Large intestine (tissue), 3 donors: Measurements from ENCODE around the gene PRLR. TPM values are rescaled to one million over a fixed set of nuclear protein-coding genes. Genes with fewer than 3 reads are reported as not detected.

ENCODE experiments used
- DNase-seq, 2 donors: peaks; one replicate each; pipeline versions ENCODE4 v3.0.0 to v3.0.0-alpha.2; 2013
- H3K27ac ChIP-seq: one replicate; pipeline ENCODE4 v1.5.1; 2013; ENCODE audit warnings: low read length
- H3K27me3 ChIP-seq: 2 replicates; pipeline ENCODE4 v1.6.1; 2013; ENCODE audit warnings: low read length; ENCODE audit not compliant: control insufficient read depth, insufficient read depth
- H3K36me3 ChIP-seq: 2 replicates; pipeline ENCODE4 v1.6.1; 2013; ENCODE audit warnings: low read length; ENCODE audit not compliant: control insufficient read depth, insufficient read depth
- H3K4me1 ChIP-seq: one replicate; pipeline ENCODE4 v1.6.1; 2013; ENCODE audit warnings: low read length; ENCODE audit not compliant: control insufficient read depth, insufficient read depth
- H3K4me3 ChIP-seq: one replicate; pipeline ENCODE4 v1.5.1; 2013; ENCODE audit warnings: low read length
- H3K9me3 ChIP-seq: one replicate; pipeline ENCODE4 v1.6.1; 2013; ENCODE audit warnings: mild to moderate bottlenecking, low read depth, low read length, moderate library complexity; ENCODE audit not compliant: control insufficient read depth
- WGBS: methylation state at CpG from one replicate; pipeline ENCODE4 v1.1.5; 2013; ENCODE audit warnings: low lambda C conversion rate; ENCODE audit not compliant: insufficient coverage; 5-methylcytosine and 5-hydroxymethylcytosine counted together
- polyA plus RNA-seq: library from polyadenylated mRNA; unstranded; fragments of 120-200 nt; gene quantifications from one replicate; pipeline ENCODE4 v1.2.1, GENCODE V29; 2013

Gene PRLR
- polyA plus RNA-seq, 1 donor, result 56.0 TPM

- Histone ChIP-seq H3K9me3 (no peaks in the 10 kb centered on the region), H3K27ac (no peak overlapping the region), H3K36me3 (no peaks in the 10 kb centered on the region), H3K4me1 (peaks cover 14% of the 10 kb centered on the region), H3K4me3 (no peak overlapping the region), H3K27me3 (no peaks in the 10 kb centered on the region)
- no peak for DNase-seq
Observed at GRCh38 chr5:35236770-35237169, 6.5 kb upstream of the PRLR start.

DNA sequence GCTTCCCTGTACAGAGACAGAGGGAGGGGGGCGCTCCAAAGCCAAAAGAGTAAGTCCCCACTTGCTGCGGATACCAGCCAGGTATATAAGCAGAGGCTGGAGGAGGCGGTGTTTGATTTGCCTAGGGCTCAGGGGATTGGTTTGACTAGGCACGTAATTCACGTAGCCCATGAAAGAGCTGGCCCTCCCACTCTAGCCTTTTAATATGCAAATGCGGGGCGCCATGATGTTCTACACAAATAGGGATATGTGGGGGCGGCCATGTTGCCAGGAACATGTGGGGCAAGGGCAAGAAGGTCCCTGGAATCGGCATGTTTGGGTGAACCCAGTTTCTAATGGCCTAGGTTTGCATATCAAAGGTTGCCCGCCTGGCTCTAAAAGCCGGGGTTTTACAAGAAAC lies 3.3 kb upstream of the PRLR start:
- Histone ChIP-seq H3K9me3 (peaks cover 3% of the 10 kb centered on the region), H3K36me3 (no peaks in the 10 kb centered on the region), H3K4me1 (peaks cover 18% of the 10 kb centered on the region), H3K27ac (no peak overlapping the region), H3K27me3 (peaks cover 5% of the 10 kb centered on the region), H3K4me3 (no peak overlapping the region)
- WGBS, result 83% methylated on average over 2 of the region's 11 CpGs
- no peak for DNase-seq

GRCh38 chr5:35233121-35233520 lies 2.8 kb upstream of the PRLR start:
- H3K4me3 ChIP-seq, result no peak overlapping the region
- no peak overlapping the region for H3K27ac ChIP-seq
- peaks cover 18% of the 10 kb centered on the region for H3K4me1 ChIP-seq
- H3K9me3 ChIP-seq, result peaks cover 3% of the 10 kb centered on the region
- no peak for DNase-seq
- no CpG with 5 or more reads among the region's 4 CpGs for WGBS
- H3K27me3 ChIP-seq, result peaks cover 5% of the 10 kb centered on the region
- no peaks in the 10 kb centered on the region for H3K36me3 ChIP-seq

GRCh38 chr5:35232124-35232523 lies 1.8 kb upstream of the PRLR start:
- H3K36me3 ChIP-seq, result no peaks in the 10 kb centered on the region
- 100% methylated on average over 1 of the region's 5 CpGs for WGBS
- H3K27me3 ChIP-seq, result peaks cover 5% of the 10 kb centered on the region
- no peak overlapping the region for H3K27ac ChIP-seq
- no peak overlapping the region for H3K4me3 ChIP-seq
- no peak for DNase-seq
- H3K9me3 ChIP-seq, result peaks cover 3% of the 10 kb centered on the region
- peaks cover 19% of the 10 kb centered on the region for H3K4me1 ChIP-seq

- Histone ChIP-seq H3K27ac (peak overlapping the region; percentile 92), H3K27me3 (peaks cover 5% of the 10 kb centered on the region), H3K36me3 (no peaks in the 10 kb centered on the region), H3K4me3 (peak overlapping the region; percentile 67), H3K4me1 (peaks cover 17% of the 10 kb centered on the region), H3K9me3 (peaks cover 3% of the 10 kb centered on the region)
- 2% methylated on average over 8 of the region's 30 CpGs for WGBS
- peak; percentile 42 to 80 for DNase-seq
Observed at GRCh38 chr5:35229076-35230037, 930 bp downstream of the PRLR start.

DNA sequence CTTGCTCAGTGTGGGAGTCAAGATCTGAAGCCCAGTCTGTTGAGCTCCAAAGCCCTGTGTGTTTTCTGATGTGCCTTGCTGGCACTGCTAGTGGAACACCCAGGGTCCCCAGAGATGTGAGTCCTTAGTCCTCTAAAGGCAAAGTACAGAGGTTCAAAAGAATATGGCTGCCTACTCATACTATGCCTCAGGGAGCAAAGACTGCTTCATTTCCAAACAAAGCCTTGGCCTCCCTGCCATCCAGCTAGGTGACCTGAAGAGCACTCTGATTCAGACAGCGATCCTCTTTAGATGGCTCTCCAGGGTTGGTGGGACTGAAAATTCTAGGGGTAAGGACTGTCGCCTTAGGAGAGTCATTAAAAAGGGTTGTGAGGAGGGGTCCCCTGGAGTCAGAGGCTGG lies 2.0 kb downstream of the PRLR start:
- no CpG with 5 or more reads among the region's 2 CpGs for WGBS
- peak; percentile 49 to 70 for DNase-seq
- H3K27ac ChIP-seq, result no peak overlapping the region
- peaks cover 5% of the 10 kb centered on the region for H3K27me3 ChIP-seq
- H3K36me3 ChIP-seq, result no peaks in the 10 kb centered on the region
- H3K4me1 ChIP-seq, result peaks cover 25% of the 10 kb centered on the region
- H3K4me3 ChIP-seq, result no peak overlapping the region
- peaks cover 3% of the 10 kb centered on the region for H3K9me3 ChIP-seq

- peaks cover 25% of the 10 kb centered on the region for H3K4me1 ChIP-seq
- no peak for DNase-seq
- peaks cover 5% of the 10 kb centered on the region for H3K27me3 ChIP-seq
- H3K9me3 ChIP-seq, result peaks cover 3% of the 10 kb centered on the region
- no peak overlapping the region for H3K27ac ChIP-seq
- WGBS, result no CpG with 5 or more reads among the region's 4 CpGs
- no peak overlapping the region for H3K4me3 ChIP-seq
- H3K36me3 ChIP-seq, result no peaks in the 10 kb centered on the region
Observed at GRCh38 chr5:35227720-35228119, 2.6 kb downstream of the PRLR start.

DNA sequence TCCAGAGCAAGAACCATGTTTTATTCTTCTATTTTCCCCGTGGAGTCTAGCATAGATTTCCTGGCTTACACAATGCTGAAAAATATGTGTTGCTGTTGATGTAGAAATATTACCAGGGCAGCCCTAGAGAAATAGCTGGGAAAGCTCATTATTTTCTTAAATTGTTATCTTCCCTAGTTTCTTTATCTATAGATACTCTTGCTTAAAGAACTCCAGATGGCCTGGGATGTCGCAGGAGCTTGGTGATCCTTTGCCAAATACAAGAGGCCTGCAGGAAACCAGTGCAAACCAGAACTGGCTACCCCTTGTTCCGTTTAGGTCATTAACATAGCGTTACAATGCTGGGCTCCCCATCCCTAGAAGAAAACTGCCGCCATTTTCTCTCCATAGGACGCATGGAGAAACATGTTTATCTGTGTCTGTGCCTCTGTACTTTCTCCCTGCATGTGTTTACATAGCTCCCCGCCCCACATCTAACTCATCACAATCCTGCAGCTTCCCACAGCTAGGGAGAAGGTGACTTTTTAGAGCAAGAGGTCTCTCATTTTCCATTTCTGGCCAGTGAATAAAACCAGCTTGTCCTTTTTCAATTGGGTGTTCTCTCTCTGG lies 6.4 kb downstream of the PRLR start:
- no peaks in the 10 kb centered on the region for H3K36me3 ChIP-seq
- peak in 1 of 2 donors; percentile 62 for DNase-seq
- no peaks in the 10 kb centered on the region for H3K9me3 ChIP-seq
- no peak overlapping the region for H3K27ac ChIP-seq
- no peak overlapping the region for H3K4me3 ChIP-seq
- no CpG with 5 or more reads among the region's 7 CpGs for WGBS
- peaks cover 17% of the 10 kb centered on the region for H3K4me1 ChIP-seq
- H3K27me3 ChIP-seq, result no peaks in the 10 kb centered on the region

DNA sequence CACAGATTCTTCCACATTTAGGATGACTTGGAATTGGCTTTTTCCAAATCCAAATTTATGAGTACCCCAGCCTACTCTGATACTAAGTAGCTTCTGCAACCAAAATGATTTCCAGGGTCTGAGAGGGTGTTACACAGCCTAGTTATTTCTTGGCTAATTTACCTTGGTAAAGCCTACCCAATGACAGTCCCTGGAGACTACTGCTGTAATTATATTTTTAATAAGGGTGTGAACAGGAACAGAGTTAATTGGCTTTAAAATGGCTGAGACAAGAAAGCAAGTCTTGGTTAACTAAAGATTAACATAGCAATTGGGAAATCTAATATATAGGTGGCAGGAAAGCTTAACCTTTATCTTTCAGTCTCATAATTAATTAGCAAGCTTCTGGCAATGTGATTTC lies 9.3 kb downstream of the PRLR start:
- Histone ChIP-seq H3K9me3 (no peaks in the 10 kb centered on the region), H3K27ac (no peak overlapping the region), H3K4me3 (no peak overlapping the region), H3K27me3 (no peaks in the 10 kb centered on the region), H3K4me1 (peaks cover 7% of the 10 kb centered on the region), H3K36me3 (no peaks in the 10 kb centered on the region)
- DNase-seq, result no peak

DNA sequence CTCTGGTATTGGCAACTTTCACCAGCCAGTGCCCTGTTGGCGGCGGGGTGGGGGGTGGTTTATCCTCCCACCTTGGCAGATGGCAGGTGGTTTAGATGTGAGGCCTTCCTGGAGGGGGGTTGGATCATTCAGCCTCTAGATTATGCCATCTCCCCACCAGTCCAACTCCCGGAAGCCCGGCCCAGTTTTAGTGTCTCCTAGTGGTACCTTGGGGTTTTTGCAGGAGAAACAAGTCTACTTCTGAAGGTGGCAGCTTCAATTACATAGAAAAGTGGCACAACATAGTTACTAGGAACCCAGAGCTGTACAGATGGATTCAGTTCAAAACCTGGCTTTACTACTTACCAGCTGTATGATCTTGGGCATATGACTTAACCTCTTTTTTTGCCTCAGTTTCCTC lies 11.3 kb downstream of the PRLR start:
- H3K36me3 ChIP-seq, result no peaks in the 10 kb centered on the region
- H3K27ac ChIP-seq, result no peak overlapping the region
- no peaks in the 10 kb centered on the region for H3K9me3 ChIP-seq
- DNase-seq, result no peak
- no peak overlapping the region for H3K4me3 ChIP-seq
- H3K4me1 ChIP-seq, result peaks cover 4% of the 10 kb centered on the region
- no peaks in the 10 kb centered on the region for H3K27me3 ChIP-seq
- no CpG with 5 or more reads among the region's 4 CpGs for WGBS
